Neuron (in vitro differentiated cells): ENCODE results near the gene PRXL2B.

Source experiments
- H2AFZ ChIP-seq: one replicate; pipeline ENCODE4 v1.6.1; 2013; ENCODE audit warnings: low read depth, mild to moderate bottlenecking, inconsistent platforms, low read length, moderate library complexity
- H3K27me3 ChIP-seq: one replicate; pipeline ENCODE4 v1.6.1; 2013; ENCODE audit warnings: low read length; ENCODE audit not compliant: insufficient read depth
- H3K36me3 ChIP-seq: one replicate; pipeline ENCODE4 v1.6.1; 2013; ENCODE audit warnings: low read length; ENCODE audit not compliant: insufficient read depth
- H3K4me1 ChIP-seq: one replicate; pipeline ENCODE4 v1.6.1; 2013; ENCODE audit warnings: low read length; ENCODE audit not compliant: insufficient read depth
- H3K4me3 ChIP-seq: 2 replicates; pipeline ENCODE4 v1.5.1; 2013; ENCODE audit warnings: mild to moderate bottlenecking, low read length, moderate library complexity
- H3K9me3 ChIP-seq: one replicate; pipeline ENCODE4 v1.6.1; 2013; ENCODE audit warnings: low read length

The PRXL2B gene

DNA sequence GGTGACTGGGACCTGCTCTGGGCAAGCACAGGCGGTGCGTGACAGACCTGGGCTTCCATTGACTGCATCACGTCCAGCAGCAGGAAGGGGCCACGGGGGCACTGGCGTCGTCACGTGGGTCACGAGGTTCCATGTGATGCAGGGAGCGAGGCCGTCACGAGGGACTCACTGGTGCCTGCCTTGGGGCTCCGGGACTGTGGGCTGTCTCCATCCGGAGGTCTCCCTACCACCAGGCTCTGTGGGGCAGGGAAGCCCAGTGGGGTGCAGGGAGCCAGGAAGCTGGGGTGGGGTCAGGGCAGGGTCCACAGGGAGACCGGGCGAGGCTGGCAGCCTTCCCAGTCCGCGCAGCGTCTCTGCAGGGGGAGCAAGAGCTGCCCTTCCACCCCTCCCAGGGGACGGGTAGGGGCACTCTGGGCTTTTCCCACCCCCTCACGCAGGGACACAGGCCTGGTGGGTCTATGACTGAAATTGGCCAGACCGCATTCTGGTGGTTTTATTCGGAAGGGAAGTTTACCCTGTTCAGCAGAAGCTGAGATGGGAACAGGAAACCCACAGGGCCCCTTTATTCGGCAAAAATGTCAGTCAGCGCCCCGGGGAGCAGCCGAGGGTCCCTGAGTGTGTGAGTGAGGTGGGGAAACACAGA is 30.8 kb upstream of the PRXL2B start:
- no peaks in the 10 kb centered on the region for H3K9me3 ChIP-seq

DNA sequence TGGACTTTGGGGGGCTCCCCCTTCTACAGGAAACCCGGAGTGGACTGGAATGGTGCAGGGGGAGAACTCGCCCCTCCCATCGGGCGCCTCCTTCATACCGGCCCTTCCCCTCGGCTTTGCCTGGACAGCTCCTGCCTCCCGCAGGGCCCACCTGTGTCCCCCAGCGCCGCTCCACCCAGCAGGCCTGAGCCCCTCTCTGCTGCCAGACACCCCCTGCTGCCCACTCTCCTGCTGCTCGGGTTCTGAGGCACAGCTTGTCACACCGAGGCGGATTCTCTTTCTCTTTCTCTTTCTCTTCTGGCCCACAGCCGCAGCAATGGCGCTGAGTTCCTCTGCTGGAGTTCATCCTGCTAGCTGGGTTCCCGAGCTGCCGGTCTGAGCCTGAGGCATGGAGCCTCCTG is 30.3 kb upstream of the PRXL2B start, which contains the start of gene TNFRSF14:
TNFRSF14 (plus strand) TSS at position 95 of the 401 bp plus-strand sequence; CDS start at position 389, 294 bp downstream.
- H3K27me3 ChIP-seq = peaks cover under 1% of the 10 kb centered on the region
- H3K9me3 ChIP-seq = no peaks in the 10 kb centered on the region
- no peak within 1 kb of the TSS for H3K4me3 ChIP-seq
- no peak within 1 kb of the TSS for H2AFZ ChIP-seq
- no peaks in the 10 kb centered on the region for H3K36me3 ChIP-seq
- peaks cover 18% of the 10 kb centered on the region for H3K4me1 ChIP-seq

More for the DNA sequence above, 30.8 kb upstream of the PRXL2B start:
- Histone ChIP-seq H3K4me3 (no peak overlapping the region), H3K27me3 (no peaks in the 10 kb centered on the region), H3K36me3 (no peaks in the 10 kb centered on the region), H3K4me1 (peaks cover 18% of the 10 kb centered on the region), H2AFZ (no peak overlapping the region)

DNA sequence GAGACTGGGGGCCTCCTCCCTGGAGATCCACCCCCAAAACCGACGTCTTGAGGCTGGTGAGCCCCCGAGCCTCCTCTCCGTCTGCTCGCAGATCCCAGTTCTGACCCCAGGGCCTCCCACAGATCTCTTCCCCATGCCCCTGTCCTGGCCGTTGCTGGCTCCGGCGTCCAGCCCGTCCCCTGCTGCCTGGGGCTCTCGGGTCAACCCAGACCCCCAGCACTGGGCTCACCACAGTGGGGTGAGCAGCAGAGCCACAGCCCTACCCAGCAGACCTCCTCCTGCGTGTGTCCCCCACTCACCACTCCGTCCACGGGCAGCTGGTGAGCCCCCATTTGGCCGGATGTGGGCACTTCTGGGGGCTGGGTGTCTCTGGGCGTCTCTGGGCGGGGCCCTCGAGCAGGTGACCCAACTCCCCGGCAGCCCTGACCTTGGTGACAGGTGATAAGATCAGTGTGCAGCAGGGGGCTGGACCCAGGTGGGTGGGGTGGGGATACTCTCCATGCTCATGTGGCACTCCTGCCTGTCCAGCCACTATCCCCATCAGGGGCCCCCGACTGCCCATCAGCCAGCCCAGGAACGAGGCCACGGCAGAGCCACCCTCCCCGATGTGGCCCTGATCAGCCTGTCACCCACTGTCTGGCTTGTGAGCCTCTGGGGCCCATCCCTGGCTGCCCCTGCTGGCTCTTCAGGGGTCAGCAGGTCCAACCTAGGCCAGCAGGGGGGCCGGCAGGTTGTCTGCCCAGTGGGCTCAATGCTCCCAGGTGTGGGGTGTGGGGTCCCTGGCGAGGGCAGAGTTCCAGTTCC is 29.7 kb upstream of the PRXL2B start:
- Histone ChIP-seq H2AFZ (no peak overlapping the region), H3K4me3 (no peak overlapping the region), H3K9me3 (no peaks in the 10 kb centered on the region), H3K36me3 (no peaks in the 10 kb centered on the region), H3K27me3 (peaks cover 3% of the 10 kb centered on the region), H3K4me1 (peaks cover 18% of the 10 kb centered on the region)

DNA sequence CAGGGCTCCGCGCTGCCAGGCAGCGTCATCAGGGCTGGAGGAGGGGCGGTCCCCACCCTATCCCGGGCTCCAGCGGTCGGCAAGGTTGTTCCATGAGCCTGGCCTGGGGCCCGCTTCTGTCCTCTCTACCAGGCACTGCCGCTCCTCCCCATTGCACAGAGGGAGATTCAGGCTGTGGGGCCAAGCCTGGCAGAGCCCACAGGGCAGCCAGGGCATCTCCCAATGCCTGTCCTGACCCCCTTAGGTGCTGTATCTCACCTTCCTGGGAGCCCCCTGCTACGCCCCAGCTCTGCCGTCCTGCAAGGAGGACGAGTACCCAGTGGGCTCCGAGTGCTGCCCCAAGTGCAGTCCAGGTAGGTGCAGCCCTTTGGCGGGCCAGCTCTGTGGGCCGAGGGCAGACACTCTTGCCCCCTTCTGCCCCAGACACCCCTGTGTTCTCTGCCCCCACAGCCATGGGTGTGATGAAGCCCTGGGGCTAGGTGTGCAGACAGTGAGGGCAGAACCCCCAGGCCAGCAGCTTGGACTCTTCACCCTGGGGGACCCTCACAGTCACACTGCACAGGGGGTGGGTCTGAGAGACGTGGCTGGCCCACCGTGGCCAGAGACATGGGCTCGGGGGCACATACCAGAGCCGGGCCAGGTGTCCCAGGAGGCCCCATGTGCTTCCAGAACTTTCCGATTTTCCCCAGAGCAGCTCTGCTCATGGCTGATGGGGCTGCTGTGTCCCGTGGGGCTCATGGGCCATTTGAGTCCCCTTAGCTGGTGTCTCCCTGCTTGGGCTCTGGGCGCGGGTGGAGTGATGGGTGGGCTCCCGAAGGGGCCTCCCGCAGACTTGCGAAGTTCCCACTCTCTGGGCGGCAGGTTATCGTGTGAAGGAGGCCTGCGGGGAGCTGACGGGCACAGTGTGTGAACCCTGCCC is 28.8 kb upstream of the PRXL2B start:
- Histone ChIP-seq H3K4me3 (no peak overlapping the region), H3K27me3 (peaks cover 3% of the 10 kb centered on the region), H3K9me3 (no peaks in the 10 kb centered on the region), H3K36me3 (no peaks in the 10 kb centered on the region), H2AFZ (no peak overlapping the region), H3K4me1 (peaks cover 16% of the 10 kb centered on the region)

DNA sequence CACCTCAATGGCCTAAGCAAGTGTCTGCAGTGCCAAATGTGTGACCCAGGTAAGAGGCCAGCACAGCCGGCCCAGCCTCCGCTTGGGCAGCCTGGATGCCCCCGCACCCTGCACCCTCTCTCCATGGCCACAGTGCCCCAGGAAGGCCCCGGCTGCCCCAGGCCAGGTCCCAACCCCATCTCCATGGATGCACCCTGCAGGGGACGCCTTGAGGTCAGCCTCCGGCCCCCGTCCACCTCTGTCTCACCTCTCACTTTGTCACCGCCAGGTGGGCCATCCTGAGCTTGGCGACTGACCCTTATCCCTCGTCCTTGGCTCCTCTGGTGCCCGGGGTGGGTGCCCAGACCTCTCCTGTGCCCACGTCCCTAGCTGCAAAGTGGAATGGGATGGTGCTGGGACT is 28.2 kb upstream of the PRXL2B start:
- Histone ChIP-seq H3K4me1 (peaks cover 16% of the 10 kb centered on the region), H3K36me3 (no peaks in the 10 kb centered on the region), H3K9me3 (no peaks in the 10 kb centered on the region), H2AFZ (no peak overlapping the region), H3K27me3 (peaks cover 3% of the 10 kb centered on the region), H3K4me3 (no peak overlapping the region)

DNA sequence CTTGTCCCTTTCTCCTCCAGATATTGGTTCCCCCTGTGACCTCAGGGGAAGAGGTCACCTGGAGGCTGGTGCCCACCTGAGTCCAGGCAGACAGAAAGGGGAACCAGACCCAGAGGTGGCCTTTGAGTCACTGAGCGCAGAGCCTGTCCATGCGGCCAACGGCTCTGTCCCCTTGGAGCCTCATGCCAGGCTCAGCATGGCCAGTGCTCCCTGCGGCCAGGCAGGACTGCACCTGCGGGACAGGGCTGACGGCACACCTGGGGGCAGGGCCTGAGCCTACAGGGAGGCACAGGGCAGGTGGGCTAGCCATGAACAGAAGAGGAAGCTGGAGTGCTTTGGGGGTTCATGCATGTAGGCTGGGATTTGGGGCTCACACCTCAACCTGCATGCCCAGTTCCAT is 27.7 kb upstream of the PRXL2B start:
- Histone ChIP-seq H3K9me3 (no peaks in the 10 kb centered on the region), H3K36me3 (no peaks in the 10 kb centered on the region), H2AFZ (no peak overlapping the region), H3K4me1 (peaks cover 16% of the 10 kb centered on the region), H3K27me3 (peaks cover 3% of the 10 kb centered on the region), H3K4me3 (no peak overlapping the region)

DNA sequence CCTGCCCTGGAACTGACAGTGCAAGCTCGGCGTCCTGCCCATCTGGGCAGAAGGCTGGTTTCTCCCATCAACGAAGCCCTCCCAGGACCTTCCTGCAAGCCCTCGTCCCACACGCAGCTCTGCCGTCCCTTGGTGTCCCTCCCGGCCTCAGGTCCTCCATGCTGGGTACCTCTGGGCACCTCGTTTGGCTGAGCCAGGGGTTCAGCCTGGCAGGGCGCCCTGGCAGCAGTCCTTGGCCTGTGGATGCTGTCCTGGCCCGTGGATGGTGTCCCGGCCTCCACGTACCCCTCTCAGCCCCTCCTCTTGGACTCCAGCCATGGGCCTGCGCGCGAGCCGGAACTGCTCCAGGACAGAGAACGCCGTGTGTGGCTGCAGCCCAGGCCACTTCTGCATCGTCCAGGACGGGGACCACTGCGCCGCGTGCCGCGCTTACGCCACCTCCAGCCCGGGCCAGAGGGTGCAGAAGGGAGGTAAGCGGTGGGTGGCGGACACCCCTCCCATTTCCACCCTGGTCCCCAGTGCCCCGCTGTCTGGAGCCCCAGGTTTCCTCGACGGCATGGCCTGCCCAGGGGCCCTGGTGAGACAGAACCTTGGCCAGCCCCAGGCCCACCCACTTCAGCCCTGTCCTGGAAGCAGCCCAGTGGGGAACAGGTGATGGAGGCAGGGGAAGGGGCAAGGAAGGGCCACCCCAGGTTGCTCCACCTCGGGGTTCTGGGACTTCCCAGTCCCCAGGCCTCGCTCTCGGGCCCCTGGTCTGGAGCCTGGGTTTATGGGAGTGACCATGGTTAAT is 26.9 kb upstream of the PRXL2B start:
- Histone ChIP-seq H3K4me1 (peaks cover 16% of the 10 kb centered on the region), H3K36me3 (no peaks in the 10 kb centered on the region), H3K4me3 (no peak overlapping the region), H2AFZ (no peak overlapping the region), H3K27me3 (peaks cover 9% of the 10 kb centered on the region), H3K9me3 (no peaks in the 10 kb centered on the region)

DNA sequence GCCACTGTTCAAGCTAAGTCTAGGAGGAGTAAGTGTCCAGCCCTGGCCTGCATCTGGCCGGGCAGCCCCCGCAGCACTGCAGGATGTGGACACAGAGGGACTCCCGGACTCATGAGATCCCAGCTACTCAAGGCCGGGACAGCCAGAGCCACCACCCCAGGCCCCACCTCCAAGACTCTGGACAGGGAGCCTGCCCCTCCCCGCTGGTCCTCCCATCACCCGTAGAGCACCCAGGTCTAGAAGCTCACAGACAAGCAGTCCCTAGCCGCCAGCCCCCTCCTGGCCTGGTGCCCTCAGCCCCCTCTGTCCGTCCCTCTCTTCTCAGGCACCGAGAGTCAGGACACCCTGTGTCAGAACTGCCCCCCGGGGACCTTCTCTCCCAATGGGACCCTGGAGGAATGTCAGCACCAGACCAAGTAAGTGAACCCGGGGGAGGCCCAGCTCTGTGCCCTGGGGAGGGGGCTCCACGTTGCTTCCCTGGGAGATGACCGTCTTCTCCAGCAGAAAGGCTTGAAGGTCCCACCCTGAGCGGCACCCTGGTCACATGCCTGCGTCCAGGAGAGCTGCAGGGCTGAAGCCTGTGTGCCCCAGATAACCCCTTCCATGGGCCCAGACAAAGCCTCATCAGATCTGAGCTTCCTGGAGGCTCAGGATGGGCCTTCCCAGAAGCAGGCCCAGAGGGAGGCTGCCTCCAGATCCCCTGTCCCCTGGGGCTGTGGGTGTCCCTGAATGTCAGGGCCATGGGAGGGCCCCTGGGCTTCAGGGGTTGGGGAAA is 26.1 kb upstream of the PRXL2B start:
- Histone ChIP-seq H3K4me1 (peaks cover 15% of the 10 kb centered on the region), H3K36me3 (no peaks in the 10 kb centered on the region), H3K9me3 (no peaks in the 10 kb centered on the region), H2AFZ (no peak overlapping the region), H3K27me3 (peaks cover 9% of the 10 kb centered on the region), H3K4me3 (no peak overlapping the region)

DNA sequence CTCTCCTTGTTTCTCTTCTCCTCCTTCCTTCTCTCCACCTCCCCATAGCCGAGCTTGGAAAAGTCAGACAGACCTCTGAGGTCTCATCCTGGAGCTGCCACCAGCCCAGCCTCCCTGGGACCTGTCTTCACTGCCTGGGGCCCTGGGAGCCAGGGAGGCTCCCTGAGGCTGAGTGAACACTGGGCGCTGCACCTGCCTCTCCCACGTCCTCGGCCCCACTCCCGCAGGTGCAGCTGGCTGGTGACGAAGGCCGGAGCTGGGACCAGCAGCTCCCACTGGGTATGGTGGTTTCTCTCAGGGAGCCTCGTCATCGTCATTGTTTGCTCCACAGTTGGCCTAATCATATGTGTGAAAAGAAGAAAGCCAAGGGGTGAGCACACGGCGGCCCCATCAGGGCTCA is 25.1 kb upstream of the PRXL2B start:
- no peak overlapping the region for H2AFZ ChIP-seq
- H3K4me3 ChIP-seq = no peak overlapping the region
- no peaks in the 10 kb centered on the region for H3K36me3 ChIP-seq
- H3K9me3 ChIP-seq = no peaks in the 10 kb centered on the region
- peaks cover 5% of the 10 kb centered on the region for H3K4me1 ChIP-seq
- H3K27me3 ChIP-seq = peaks cover 9% of the 10 kb centered on the region

DNA sequence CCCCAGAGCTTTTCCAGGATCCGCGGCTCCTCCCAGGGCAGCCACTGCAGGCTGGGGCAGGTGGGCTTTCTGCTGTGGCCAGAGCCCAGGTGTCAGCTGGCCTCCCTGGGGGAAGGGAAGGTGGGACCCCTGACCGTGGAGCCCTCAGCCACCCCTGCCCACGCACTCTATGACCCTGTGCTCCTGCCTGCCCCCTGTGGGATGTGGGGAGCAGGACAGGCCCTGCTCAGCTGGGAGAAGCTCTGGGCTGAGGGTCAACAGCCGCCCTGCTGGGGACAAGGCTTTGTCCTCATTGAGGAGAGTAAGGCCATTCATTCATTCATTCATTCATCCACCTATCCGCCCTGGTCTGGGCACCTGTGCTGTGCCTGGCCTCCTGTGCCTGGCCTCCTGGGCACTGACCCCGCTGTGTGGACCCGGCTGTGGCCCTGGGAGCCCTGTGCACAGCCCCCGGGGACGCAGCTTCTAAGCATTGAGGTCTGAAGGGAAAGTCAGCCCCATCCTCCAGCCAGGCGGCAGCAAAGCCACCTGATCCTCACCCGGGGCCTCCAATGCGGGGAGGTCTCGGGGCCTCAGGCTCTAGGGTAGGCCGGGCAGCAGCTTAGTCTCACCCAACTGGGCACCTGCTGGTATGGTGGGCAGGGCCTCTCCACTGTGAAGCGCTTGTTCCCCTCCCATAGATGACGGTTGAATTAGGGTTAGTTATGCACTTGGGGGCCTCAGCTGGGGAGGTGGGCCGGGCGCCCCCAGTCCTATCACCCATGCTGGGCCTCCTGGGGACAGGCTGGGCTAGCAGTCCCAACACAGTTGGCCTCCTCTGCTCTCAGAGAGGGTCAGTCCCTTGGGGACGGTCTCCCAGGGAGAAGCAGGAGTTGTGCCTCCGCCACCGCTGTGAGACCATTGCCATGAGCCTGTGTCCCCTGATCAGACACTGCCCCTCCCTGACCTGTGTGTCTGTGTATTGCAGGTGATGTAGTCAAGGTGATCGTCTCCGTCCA is 24.4 kb upstream of the PRXL2B start:
- H3K36me3 ChIP-seq = no peaks in the 10 kb centered on the region
- no peaks in the 10 kb centered on the region for H3K4me1 ChIP-seq
- no peaks in the 10 kb centered on the region for H3K9me3 ChIP-seq
- no peak overlapping the region for H3K4me3 ChIP-seq
- peaks cover 11% of the 10 kb centered on the region for H3K27me3 ChIP-seq
- no peak overlapping the region for H2AFZ ChIP-seq

DNA sequence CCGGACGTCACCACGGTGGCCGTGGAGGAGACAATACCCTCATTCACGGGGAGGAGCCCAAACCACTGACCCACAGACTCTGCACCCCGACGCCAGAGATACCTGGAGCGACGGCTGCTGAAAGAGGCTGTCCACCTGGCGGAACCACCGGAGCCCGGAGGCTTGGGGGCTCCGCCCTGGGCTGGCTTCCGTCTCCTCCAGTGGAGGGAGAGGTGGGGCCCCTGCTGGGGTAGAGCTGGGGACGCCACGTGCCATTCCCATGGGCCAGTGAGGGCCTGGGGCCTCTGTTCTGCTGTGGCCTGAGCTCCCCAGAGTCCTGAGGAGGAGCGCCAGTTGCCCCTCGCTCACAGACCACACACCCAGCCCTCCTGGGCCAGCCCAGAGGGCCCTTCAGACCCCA is 23.4 kb upstream of the PRXL2B start:
- Histone ChIP-seq H2AFZ (no peak overlapping the region), H3K36me3 (no peaks in the 10 kb centered on the region), H3K4me1 (no peaks in the 10 kb centered on the region), H3K27me3 (peaks cover 11% of the 10 kb centered on the region), H3K9me3 (no peaks in the 10 kb centered on the region), H3K4me3 (no peak overlapping the region)
